Measurements from ENCODE around the gene PHC1.
"Not testable (repeated sequence)": the region's sequence is repeated elsewhere in the genome, so short reads cannot be mapped to it uniquely, and the experiment has no call there.

Gene PHC1

DNA sequence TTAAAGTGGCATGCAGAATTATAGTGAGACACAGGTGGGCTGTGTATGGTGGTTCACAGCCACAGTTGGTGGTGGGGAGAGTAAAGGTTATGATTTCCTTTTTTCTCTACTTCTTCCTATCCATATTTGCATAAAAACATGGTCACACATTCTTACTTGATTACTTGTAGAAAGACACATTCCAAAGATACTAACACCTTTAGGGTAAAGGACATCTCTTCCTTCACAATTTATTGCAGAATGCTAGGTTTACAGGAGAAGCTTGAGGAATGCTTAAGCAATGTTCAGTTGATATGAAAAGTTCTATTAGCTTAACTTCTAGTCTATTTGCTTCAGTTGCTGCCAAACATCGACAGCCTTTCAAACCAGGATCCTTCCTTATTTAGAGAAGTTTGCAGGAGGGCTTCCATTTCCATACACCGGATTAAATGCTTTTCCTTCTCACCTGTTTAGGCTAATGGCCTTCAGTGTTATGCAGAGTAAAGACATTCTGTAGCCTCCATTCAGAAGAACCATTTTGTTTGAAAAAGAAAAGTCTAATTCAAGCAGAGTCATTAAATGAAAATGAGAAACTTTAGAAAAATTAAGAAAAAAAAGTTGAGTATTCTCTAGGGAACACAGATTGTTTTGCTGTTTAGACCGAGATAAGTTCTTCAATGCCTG is 2.6 kb upstream of the PHC1 start:
- no peak for DNase-seq (ENCODE audit: low read depth)

DNA sequence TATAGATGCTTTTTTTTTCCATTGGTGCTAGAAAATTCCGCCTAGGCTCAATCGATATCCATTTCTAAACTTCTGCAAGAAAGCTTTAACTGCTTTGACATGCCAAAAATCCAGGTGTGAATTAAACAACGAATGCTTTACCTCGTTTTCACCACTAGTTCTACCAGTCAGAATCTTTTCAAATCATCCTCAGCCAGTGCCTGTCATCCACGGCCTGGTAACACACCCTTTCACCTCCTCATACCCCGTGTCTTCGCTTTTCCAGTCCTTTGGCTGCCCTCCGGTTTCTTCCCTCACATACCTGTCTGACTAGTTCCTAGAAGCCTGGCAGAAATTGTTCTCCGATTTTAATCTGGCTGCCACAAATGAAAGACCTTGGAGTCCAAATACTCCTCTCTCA is 1.4 kb upstream of the PHC1 start:
- no peak for DNase-seq (ENCODE audit: low read depth)

DNA sequence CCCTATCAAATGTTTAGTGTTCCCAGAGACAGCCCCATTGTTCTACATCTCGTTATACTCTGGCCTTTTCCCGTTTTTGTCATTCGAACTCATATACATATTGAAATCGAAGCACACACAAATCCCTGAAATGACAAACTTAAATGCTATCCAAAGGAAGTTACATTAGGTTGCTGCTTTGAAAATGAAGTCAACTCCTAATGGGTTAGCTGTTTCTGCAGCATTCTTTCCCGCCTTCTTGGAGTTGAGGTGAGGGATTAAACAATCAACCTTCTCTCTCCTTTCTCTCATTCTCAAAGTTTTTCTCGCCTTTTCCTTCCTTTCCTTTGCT is 642 bp upstream of the PHC1 start:
- no peak for DNase-seq (ENCODE audit: low read depth)

DNA sequence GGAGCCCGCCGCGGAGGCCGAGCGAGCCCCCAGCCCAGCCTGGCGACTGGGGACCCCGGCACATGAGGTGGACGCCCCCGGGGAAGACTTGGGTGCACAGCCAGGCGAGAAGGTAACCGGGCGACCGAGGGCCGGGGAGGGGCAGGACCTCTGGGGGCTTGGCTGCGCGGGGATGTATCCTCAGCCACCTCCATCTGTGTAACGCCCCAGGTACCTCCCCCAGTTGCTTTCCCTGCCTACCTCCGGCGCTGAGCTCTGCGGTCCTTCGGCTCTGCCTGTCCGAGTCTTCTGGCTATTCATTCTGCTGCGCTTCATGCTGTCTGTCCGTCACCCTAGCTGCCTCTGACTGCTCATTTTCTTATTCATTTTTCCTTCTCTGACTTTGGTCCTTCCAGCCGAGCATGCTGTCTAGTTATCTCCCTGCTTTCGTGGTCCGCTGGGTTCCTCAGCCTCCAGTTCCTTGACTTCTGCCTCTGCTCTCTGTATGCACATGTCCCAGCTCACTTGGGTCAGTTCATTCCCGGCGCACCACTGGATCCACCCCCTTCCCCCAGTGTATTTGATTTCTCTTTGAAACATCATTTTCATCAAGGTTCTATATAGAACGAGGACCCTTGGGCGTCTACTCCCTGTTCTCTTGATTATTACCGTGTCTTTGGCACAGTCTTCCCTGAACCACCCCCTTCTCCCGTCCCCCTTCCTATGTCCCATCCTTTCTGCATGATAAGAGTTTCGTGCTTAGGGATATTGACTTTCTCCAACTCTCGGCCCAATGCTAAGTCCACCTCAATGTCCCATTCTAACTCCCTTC is 612 bp downstream of the PHC1 start:
- peak; percentile 40 for DNase-seq (ENCODE audit: low read depth)

DNA sequence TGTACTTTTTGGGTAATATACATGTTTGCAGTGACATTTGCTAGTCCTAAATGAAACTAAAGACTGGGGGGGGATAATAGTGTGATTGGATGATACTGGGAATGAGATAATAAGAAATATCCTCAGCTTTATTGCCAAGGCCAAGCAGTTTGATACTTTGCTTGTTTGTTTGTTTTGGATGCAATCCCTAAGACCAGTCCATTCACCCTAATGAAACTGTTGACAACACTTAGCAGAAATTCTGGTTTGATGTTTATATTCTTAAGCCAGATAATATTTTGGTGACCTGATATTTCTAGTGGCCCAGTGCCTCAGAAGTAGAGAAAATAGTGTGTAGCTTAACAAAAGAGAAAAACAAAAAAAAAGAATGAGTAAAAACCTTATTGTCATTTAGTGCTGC is 1.8 kb downstream of the PHC1 start:
- no peak for DNase-seq (ENCODE audit: low read depth)

DNA sequence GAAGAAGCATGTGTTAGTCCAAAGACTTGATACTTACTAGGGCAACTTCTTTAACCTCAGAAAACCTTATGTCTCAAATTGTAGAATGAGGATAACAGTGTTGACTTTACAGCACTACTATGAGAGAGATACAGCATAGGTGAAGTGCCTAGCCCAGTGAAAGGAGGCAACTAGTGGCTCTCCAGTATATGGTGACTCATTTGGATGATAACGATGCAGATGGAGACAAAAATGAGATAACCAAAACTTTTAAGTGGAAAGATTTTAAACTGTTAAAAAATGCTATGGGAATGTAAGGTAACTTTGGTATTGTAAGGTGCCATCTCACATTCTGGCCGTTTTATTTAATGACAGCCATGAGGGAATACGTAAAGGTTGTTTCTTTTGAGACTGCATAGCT is 2.7 kb downstream of the PHC1 start:
- no peak for DNase-seq (ENCODE audit: low read depth)

DNA sequence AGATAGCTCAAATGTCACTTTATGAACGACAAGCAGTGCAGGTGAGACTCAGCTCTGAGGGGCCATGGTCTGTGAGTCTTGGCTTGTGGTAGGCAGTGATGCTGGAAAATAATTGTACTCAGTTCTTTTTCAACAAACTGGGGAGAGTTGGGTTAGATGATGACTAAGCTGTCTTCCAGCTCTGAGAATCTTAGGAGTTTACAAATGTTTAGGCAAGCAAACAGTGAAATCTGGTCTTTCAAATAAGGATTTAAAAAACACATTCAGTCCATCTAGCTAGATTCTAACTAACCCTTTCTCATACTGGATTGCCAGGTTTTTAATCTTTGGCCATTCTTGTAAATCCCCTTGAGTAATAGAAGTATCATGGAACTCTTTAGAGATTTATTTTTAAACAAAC is 3.4 kb downstream of the PHC1 start:
- no peak for DNase-seq (ENCODE audit: low read depth)

DNA sequence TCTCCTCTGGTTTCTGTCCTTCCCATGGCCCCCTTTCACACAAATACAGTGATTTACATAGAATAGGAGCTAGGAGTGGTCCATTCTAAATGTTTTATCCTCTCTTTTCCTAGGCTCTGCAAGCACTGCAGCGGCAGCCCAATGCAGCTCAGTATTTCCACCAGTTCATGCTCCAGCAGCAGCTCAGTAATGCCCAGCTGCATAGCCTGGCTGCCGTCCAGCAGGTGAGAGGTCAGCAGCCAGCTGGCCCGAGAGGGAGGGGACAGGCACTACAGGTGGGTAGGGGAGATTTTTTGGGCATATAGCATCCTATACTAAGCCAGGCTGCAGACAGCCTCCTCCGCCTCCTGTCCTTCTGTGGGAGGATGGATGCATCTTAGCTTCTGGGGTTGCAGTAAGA is 5.3 kb downstream of the PHC1 start:
- DNase-seq (ENCODE audit: low read depth) = not testable (repeated sequence)

DNA sequence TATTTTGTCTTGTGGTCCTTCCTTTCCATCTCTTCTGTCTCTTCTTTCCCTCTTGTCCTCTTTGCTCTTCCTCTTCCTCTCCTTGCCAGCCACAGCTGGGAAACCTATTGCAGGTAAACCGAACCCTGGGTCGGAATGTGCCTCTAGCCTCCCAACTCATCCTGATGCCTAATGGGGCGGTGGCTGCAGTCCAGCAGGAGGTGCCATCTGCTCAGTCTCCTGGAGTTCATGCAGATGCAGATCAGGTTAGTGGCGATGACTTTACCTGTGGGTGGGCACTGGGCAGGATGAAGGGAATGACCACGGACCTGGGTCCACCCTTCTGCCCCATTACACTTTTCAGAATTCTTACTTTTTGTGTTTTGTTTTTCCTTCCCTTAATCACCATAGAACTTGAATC is 8.2 kb downstream of the PHC1 start:
- DNase-seq (ENCODE audit: low read depth) = no peak

DNA sequence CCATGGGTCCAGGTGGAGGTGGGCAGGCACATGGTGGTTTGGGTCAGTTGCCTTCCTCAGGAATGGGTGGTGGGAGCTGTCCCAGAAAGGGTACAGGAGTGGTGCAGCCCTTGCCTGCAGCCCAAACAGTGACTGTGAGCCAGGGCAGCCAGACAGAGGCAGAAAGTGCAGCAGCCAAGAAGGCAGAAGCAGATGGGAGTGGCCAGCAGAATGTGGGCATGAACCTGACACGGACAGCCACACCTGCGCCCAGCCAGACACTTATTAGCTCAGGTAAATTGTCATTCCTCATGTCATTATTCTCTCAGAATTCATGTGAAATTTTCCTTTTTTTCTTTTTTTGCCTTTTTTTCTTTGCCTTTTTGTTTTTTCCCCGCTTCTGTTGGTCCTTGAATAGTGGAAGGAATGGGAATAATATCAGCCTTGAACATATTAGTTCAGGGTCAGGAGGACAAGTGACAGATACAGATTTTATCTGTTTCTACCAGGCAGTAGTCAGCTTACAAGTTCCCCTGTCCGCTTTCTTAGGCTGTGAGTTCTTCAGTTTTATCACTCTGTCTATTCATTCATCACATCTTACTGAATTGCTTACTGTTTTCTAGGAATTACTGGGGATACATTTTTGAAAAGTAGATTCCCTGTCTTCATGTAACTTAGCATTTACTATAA is 16.5 kb downstream of the PHC1 start:
- not testable (repeated sequence) for DNase-seq (ENCODE audit: low read depth)

DNA sequence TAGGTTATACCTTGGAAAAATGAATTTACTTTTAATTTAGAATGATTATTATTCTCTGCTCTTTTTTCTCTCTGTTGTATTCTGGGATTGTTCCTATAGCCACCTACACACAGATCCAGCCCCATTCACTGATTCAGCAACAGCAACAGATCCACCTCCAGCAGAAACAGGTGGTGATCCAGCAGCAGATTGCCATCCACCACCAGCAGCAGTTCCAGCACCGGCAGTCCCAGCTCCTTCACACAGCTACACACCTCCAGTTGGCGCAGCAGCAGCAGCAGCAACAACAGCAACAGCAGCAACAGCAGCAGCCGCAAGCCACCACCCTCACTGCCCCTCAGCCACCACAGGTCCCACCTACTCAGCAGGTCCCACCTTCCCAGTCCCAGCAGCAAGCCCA is 18.2 kb downstream of the PHC1 start:
- DNase-seq (ENCODE audit: low read depth) = not testable (repeated sequence)

DNA sequence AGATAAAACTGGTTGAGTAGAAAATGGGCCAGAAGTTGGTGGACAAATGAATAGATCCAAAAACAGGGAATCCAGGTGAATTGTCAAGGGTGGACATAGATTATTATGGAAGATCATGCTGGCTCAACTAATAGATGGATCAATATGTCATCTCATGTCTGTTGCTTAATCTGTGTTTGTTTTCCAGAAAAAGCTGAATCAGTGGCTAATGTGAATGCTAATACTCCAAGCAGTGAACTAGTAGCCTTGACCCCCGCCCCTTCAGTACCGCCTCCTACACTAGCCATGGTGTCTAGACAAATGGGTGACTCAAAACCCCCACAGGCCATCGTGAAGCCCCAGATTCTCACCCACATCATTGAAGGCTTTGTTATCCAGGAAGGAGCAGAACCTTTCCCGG is 19.8 kb downstream of the PHC1 start:
- not testable (repeated sequence) for DNase-seq (ENCODE audit: low read depth)

DNA sequence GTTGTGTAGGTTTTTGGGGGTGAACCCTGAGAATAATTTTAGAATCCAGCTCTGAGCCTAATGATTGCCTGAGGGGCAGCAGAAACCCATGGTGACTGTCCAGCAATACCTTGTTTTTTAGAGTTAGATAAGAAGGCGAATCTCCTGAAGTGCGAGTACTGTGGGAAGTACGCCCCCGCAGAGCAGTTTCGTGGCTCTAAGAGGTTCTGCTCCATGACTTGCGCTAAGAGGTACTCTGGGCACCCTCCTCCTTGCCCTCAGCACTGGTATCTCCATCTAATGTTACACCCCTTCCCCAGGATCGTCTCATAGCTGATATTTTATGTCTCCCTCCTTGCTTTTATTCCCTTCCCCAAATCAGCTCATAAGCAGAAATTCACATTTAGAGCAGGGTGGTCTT is 22.4 kb downstream of the PHC1 start:
- DNase-seq (ENCODE audit: low read depth) = no peak

DNA sequence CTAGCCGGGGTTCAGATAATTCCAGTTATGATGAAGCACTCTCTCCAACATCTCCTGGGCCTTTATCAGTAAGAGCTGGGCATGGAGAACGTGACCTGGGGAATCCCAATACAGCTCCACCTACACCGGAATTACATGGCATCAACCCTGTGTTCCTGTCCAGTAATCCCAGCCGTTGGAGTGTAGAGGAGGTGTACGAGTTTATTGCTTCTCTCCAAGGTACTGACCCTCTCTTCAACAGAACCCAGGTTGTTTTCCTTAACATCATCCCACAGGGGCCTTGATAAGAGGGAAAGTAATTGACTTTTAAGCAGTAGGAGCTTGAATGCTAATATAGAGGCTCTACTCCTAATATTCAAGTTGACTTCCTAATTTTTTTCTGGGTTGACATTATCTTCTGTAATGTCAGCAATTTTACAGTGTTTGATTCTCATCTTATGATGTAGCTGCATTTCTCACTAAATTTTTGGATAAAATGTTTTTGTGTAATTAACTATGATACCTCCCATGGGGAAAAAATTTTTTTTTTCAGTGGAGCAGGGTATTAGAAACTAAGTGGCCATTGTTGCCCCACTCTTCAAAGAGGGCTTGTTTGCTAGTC is 23.6 kb downstream of the PHC1 start:
- DNase-seq (ENCODE audit: low read depth) = not testable (repeated sequence)

DNA sequence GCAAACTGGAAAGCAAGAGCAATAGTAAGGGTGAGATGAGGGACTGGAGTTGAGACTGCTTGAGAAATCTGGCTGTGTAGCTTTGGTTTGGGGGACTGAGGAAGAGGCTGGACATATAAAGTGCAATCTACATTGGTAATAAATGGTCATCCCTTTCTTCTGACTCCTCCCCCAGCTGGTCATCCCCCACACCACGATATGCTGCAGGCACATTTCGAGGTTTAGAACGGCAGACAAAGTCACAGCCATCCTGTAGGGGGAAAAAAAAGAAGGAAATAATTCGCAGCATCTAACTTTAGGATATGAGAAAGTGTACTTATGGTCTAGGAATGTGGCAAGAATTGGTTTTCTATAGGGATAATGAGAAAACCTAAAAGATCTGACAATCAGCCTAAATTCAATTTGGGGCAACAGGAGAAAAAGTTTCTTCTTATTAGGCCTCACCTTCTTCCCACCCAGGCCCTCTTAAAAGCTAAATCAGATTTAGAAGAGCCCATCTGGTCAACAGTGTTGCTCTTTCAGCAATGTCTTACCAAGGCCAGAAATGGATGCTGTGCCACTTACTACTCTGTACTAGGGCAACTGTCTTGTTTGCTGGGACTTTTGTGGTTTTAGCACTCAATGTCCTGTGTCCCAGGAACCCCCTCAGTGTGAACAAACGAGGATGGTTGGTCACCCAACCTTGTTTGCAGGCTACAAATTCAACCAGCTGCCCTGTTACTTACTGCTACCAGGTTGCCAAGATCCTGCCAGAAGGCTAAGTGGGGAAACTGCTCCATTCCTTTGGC is 27.6 kb downstream of the PHC1 start:
- no peak for DNase-seq (ENCODE audit: low read depth)

DNA sequence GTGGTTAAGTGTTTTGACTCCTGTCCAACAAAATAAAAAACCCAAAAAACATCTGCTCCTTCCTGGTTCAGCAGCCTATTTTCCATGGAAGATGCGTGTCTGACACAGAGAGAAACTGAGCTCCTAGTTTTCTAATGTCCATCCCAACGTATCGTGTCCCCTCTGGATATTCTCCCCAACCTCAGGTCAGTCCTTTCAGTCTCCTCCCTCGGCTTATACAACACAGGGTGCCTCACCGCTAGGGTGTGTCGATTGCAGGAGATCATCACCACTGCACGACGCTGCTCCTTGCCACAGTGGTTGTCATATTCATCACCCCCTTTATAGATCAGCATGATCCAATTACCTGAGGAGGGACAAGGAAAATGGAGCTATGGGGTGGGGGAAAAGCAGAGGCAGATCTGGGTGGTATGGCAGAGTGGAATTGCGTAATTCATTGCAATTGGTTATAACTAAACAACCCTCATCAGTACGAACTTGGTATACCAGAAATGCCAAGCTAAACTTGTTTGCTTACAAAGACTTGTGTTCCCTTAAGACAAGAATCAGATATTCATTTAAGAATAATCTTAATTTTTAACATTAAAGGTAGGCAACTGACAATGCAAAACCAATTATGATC is 29.4 kb downstream of the PHC1 start:
- no peak for DNase-seq (ENCODE audit: low read depth)

DNA sequence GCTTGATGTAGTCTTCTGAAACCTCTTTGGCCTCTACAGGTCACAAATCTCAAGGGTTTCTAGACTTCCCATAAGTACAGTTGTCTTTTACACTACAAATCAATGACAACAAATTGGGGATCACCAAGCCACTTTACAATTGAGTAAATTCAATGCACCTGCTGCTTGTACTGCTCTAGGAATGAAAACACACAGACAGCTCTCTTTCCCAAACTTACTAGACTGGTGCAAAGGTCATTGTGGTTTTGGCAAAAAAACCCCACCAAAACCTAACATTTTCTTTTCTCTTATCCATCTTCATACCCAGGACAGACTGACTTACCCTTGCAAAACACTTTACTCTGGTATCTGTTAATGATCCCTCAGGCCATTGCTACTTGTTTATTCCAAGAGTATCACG is 32.4 kb downstream of the PHC1 start:
- DNase-seq (ENCODE audit: low read depth) = no peak

DNA sequence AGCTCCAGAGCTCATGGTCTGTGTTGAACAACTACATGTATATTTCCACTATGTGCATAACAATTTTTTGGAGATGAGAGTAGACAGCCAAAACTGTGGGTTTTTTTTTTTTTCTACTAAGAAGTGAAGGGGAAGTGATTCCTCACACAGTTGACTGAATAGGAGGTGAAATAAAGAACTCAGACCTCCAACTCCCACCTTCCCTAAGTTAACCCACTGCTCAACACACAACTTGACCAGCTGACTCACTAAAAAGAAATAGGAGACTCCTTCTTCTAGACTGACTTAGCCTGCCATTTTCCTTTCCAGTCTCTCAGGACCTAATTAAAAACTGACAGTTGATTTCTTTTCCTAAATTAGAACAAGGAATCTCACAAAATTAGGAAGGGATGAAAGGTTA is 33.4 kb downstream of the PHC1 start:
- no peak for DNase-seq (ENCODE audit: low read depth)

DNA sequence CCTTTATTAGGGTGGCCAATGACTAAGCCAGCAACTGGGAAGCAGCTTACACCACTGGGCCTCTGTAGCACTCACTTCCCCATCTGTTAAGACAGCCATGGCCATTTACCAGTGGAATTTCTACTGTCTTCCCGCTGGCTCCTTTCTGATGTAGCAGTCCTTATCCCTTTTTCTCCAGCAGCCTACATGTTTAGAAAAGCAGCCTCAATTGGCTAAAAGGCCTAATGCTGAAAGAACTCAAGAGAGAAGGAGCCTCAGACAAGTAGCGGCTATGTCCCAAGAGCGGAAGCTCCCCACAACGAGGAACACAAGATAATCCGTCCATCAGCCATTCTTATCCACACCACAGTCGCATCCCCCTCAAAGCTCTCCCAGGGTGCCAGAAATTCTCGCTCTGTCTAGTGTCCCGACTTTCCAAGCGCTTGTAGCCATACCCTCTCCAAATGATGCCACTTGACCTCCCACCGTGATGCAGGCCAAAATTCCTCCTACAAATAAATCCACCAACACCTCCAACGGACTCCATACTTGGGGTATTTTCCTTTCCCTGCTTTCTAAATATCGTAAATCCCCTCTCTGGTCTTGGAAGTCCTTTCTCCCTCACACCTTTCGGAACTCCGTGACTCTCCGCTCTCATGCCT is 34.5 kb downstream of the PHC1 start:
- no peak for DNase-seq (ENCODE audit: low read depth)

DNA sequence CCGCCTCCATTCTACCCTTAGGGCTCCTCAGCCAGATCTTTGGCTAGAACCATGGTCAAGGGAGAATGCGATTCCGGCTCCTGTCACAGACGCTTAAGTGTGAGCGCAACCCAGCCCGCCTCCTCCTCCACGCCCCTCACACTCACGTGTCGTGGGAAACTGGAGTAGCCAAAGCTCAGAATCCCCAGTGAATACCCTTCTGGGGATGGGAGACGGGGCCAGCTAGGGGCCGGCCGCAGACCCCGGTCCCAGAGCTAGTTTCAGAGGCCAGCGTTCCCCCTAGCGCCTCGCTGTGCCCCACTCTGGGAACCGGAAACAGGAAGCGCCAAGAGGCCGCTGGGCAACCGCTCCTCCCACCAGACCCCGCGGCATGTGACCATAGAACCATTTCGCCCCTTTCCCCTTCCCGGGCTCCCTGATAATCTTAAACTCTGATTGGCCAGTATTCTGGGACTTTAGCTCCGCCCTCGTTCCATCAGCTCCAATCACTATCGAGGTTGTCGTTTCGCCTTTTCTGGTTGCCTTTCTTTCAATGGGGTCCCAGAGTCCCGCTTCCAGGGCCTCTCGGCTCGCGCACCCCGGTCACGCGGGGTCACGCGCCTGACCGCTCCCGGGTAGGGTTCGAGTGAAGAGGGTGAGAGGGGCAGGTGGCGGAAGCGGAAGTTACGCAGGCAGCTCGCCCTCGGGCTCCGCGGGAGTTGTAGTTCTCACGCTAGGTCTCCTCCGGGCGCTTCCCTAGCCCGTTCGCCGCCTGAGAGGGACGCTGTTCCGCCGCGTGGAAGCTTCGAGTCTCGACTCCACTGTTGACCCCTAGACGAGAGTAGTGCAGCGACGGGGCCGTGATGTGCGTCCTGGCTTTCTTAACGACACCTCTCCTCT is 35.3 kb downstream of the PHC1 start, which contains the start of gene M6PR:
Gene M6PR, minus strand, starts transcription at position 304 of the 879 bp plus-strand sequence. CDS start 3,241 bp downstream, outside the sequence.
- peak; percentile 79 for DNase-seq (ENCODE audit: low read depth)
